Effector memory CD8-positive, alpha-beta T cell (primary cell): ENCODE measurements around the gene CLSTN2.

Source experiments
- ATAC-seq: fragments of 150-1000 bp; cut with Tn5 transposase; replicated peaks from 2 replicates; pipeline ENCODE4 v1.10.0; 2021; ENCODE audit warnings: mild to moderate bottlenecking, moderate library complexity
- DNase-seq, 3 experiments: peaks; one replicate each; pipeline ENCODE4 v3.0.0; 2021
- H3K27ac Mint-ChIP-seq, 2 donors: one replicate each; pipeline ENCODE4 v1.8.0; 2022; ENCODE audit warnings: mild to moderate bottlenecking in 2 of 2, mixed read lengths in 2 of 2, moderate library complexity in 2 of 2
- H3K27me3 Mint-ChIP-seq, 2 donors: one replicate each; pipeline ENCODE4 v1.8.0; 2022; ENCODE audit warnings: mixed read lengths in 2 of 2
- H3K36me3 Mint-ChIP-seq: one replicate; pipeline ENCODE4 v1.8.0; 2022; ENCODE audit warnings: mild to moderate bottlenecking, moderate library complexity, mixed read lengths; ENCODE audit not compliant: insufficient read depth
- H3K4me1 Mint-ChIP-seq, 2 donors: one replicate each; pipeline ENCODE4 v1.8.0; 2022; ENCODE audit warnings: low read depth in 2 of 2, mixed read lengths in 2 of 2
- H3K4me3 Mint-ChIP-seq, 2 donors: one replicate each; pipeline ENCODE4 v1.8.0; 2022; ENCODE audit warnings: mild to moderate bottlenecking in 2 of 2, mixed read lengths in 2 of 2, moderate library complexity in 2 of 2
- H3K9me3 Mint-ChIP-seq, 2 donors: one replicate each; pipeline ENCODE4 v1.8.0; 2022; ENCODE audit warnings: mixed read lengths in 2 of 2

CLSTN2 gene

DNA sequence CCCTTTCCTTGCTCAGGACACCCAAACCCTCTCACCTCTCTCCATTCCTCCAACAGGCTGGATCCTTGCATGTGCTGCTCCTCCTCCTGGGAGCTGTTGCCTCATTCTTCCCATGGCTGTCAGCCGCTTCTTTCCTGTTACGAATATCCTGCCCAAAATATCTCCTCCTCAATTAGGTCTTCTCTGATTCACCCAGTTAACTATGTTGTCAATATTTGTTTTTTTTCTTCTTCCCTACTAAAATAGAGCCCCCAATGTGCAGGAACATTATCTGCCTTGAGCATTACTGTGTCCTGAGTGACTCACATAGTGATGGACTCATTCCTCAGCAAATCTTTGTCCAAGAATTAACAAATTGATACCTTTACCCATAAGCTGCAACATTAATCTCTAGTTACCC is 357.2 kb downstream of the CLSTN2 start:
- Mint-ChIP-seq H3K27me3 (peaks cover 9 to 16% of the 10 kb centered on the region in 2 donors), H3K27ac (no peak overlapping the region), H3K36me3 (no peaks in the 10 kb centered on the region), H3K4me1 (no peaks in the 10 kb centered on the region), H3K9me3 (peaks cover 2 to 11% of the 10 kb centered on the region in 2 donors), H3K4me3 (no peak overlapping the region)
- ATAC-seq (no peak), DNase-seq (no peak)

DNA sequence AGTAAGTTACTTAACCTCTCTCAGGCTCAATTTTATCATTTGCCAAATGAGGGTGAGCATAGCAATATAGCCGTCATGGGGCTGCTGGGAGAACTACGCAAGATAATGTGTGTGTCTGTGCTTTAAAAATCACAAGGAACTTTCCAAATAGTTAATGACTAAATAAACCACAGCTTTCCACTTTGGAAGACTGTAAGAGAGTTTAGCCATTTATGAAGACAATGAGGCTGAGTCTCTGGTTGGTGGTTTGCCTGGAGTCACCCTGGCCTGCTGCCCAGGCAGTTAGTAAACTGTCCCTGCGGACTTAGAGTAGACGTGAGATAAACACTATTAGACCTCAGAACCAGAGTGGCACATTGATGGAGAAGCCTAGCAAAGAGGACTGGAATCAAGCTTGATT is 357.7 kb downstream of the CLSTN2 start:
- Mint-ChIP-seq H3K36me3 (no peaks in the 10 kb centered on the region), H3K4me1 (no peaks in the 10 kb centered on the region), H3K27me3 (peaks cover 9 to 16% of the 10 kb centered on the region in 2 donors), H3K9me3 (peaks cover 2 to 11% of the 10 kb centered on the region in 2 donors), H3K27ac (no peak overlapping the region), H3K4me3 (no peak overlapping the region)
- no peak for DNase-seq
- ATAC-seq, result no peak

DNA sequence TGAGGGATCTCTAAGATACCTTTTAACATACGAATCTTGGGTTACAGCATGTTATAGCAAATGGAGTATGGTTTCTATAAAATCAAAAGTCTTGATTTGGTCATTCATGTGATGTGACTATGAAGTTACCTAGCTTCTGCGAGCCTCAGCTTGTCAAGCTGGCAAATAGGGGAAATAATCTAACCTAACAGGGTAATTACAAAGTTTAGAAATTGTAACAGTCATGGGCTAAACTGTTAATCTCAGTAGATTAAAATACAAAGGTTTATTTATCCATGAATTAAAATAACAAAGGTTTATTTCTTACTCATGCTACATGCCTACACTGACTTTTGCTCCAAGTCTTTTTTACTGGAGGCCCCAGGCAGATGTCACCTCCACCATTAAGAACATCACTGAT is 359.1 kb downstream of the CLSTN2 start:
- H3K36me3 Mint-ChIP-seq, result no peaks in the 10 kb centered on the region
- no peak for ATAC-seq
- H3K4me1 Mint-ChIP-seq, result no peaks in the 10 kb centered on the region
- H3K27ac Mint-ChIP-seq, result no peak overlapping the region
- peaks cover 2 to 11% of the 10 kb centered on the region in 2 donors for H3K9me3 Mint-ChIP-seq
- no peak overlapping the region for H3K4me3 Mint-ChIP-seq
- DNase-seq, result no peak
- peaks cover 13 to 14% of the 10 kb centered on the region in 2 donors for H3K27me3 Mint-ChIP-seq

DNA sequence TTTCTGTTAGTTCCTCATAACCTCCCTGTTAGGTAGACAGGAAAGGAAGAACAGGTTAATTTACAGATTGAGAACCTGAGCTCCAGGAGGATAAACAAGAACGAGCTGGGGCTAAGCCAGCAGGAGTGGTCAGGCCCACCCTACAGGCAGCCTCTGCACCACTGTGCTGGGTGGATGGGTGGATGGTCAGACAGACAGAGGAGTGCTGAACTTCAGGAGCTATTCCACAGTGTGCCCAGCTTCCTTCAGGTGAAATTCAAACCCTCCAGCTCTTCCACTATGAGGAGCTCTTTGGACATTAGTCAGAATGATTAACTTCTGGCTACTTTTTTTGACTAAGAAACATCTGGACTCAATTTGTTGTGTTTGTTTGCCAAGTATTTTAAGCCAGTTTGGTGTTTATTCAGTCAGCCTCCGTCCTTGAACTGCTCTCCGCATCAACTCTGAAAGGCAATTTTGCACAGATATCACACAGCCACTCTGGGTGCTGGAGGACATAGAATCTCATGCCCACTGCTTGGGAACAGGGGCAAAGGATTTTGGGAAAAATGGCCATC is 361.9 kb downstream of the CLSTN2 start:
- no peaks in the 10 kb centered on the region for H3K36me3 Mint-ChIP-seq
- ATAC-seq (no peak), DNase-seq (no peak)
- H3K9me3 Mint-ChIP-seq, result peaks cover 2 to 6% of the 10 kb centered on the region in 2 donors
- H3K4me1 Mint-ChIP-seq, result no peaks in the 10 kb centered on the region
- H3K27me3 Mint-ChIP-seq, result peaks cover 5 to 10% of the 10 kb centered on the region in 2 donors
- H3K27ac Mint-ChIP-seq, result no peak overlapping the region
- H3K4me3 Mint-ChIP-seq, result no peak overlapping the region

DNA sequence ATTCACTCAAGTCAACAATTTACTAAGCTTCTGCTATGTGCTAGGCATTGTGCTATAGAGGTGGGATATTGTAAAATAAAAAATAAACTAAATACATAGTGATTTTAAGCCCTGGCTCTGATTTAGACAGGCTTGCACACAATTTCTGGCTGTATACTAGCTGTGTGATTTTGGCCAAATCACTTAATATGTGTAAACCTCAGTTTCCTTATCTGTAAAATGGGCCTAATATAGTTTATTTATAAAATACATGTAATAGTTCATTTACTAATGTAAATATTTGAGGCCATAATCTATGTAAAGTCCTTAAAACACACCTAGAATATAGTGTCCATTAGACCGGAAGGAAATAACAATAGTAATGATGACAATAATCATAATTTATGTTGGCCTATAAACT is 363.1 kb downstream of the CLSTN2 start:
- Mint-ChIP-seq H3K27me3 (peaks cover 0 to 6% of the 10 kb centered on the region in 2 donors), H3K36me3 (no peaks in the 10 kb centered on the region), H3K4me3 (no peak overlapping the region), H3K4me1 (no peaks in the 10 kb centered on the region), H3K9me3 (peaks cover 0 to 2% of the 10 kb centered on the region in 2 donors), H3K27ac (no peak overlapping the region)
- ATAC-seq (no peak), DNase-seq (no peak)

DNA sequence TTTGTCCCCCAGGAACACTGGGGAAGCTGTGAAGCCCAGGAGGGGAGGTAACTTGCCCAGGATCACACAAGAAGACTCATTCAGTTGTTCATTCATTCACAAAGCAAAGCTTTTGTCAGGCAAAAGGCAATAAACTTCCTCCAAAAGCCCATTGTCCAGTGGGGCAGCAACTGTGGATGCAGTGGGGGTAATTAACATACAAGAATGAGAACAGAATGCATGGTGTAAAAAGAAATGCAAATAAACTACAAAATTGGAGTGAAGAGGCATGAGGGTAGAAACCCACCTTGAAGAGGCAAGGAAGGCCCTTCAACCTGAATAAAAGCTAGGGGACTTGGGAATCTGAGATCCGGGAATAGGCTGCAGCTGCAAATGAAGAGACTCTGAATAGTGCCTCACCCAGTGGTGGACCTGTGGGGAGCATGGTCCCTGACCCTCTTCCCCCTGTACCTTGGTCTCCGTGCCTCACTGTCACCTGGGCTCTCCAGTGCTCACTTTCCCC is 363.6 kb downstream of the CLSTN2 start:
- H3K4me3 Mint-ChIP-seq, result no peak overlapping the region
- DNase-seq (no peak), ATAC-seq (no peak)
- no peaks in the 10 kb centered on the region for H3K36me3 Mint-ChIP-seq
- H3K27ac Mint-ChIP-seq, result no peak overlapping the region
- peaks cover 0 to 6% of the 10 kb centered on the region in 2 donors for H3K27me3 Mint-ChIP-seq
- no peaks in the 10 kb centered on the region for H3K4me1 Mint-ChIP-seq
- peaks cover 0 to 2% of the 10 kb centered on the region in 2 donors for H3K9me3 Mint-ChIP-seq

DNA sequence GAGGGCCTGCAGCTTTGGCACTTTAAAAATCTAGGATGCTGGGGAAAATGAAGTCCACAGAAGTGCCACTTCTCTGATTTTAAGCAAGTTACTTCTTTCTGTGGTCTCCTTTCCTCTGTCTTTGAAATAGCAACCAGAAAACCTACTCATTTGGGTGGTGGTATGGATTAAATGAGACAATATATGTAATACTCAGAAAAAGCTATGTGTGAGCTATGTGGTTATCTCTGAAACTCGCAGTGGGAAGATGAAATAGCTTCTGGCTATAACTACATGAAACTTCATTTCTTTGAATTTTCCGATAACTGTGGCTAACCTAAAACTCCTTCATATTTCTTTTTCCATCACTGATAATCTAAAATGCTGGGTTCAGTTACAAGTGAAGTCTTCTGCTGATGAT is 368.9 kb downstream of the CLSTN2 start:
- Mint-ChIP-seq H3K36me3 (no peaks in the 10 kb centered on the region), H3K27me3 (peaks cover 2 to 12% of the 10 kb centered on the region in 2 donors), H3K4me1 (no peaks in the 10 kb centered on the region), H3K27ac (no peak overlapping the region), H3K4me3 (no peak overlapping the region), H3K9me3 (peaks cover 0 to 2% of the 10 kb centered on the region in 2 donors)
- DNase-seq, result no peak
- no peak for ATAC-seq

DNA sequence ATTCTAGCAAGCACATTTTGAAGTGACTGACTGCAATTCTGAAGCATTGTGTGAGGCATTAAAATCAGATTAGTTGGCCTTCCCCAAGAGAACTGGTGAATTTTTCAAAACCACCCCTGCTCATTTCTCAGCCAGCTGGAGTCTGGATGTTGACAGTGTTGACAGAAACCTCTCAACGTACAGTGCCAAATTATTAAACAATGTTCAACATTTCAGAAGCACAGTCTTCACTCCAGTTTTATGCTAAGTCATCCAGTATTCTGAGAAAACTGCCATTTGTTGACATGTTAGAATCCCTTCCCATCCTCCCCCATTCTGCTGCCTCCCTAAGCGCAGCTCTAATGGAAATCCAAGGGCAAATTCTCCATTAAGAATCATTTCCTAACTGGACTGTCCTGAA is 373.6 kb downstream of the CLSTN2 start:
- no peak overlapping the region for H3K27ac Mint-ChIP-seq
- DNase-seq (no peak), ATAC-seq (no peak)
- no peak overlapping the region for H3K4me3 Mint-ChIP-seq
- H3K27me3 Mint-ChIP-seq, result peaks cover 0 to 12% of the 10 kb centered on the region in 2 donors
- no peaks in the 10 kb centered on the region for H3K36me3 Mint-ChIP-seq
- H3K9me3 Mint-ChIP-seq, result peaks cover 0 to 2% of the 10 kb centered on the region in 2 donors
- no peaks in the 10 kb centered on the region for H3K4me1 Mint-ChIP-seq

DNA sequence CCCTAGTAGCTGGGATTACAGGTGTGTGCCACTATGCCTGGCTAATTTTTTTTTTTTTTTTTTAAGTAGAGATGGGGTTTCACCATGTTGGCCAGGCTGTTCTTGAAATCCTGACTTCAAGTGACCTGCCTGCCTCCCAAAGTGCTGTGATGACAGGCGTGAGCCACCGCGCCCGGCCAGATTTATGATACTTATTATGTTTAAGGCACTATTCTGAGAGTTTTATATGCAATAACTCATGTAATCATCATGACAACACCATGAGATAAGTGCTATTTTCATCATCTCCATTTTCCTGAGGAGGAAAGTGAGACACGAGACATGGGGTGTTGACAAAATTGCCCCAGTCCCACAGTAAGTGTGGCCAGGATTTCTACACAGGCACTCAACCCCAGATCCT is 376.4 kb downstream of the CLSTN2 start:
- no peak overlapping the region for H3K27ac Mint-ChIP-seq
- no peaks in the 10 kb centered on the region for H3K9me3 Mint-ChIP-seq
- H3K4me3 Mint-ChIP-seq, result no peak overlapping the region
- no peak for DNase-seq
- H3K36me3 Mint-ChIP-seq, result no peaks in the 10 kb centered on the region
- peaks cover 0 to 12% of the 10 kb centered on the region in 2 donors for H3K27me3 Mint-ChIP-seq
- H3K4me1 Mint-ChIP-seq, result no peaks in the 10 kb centered on the region
- no peak for ATAC-seq

DNA sequence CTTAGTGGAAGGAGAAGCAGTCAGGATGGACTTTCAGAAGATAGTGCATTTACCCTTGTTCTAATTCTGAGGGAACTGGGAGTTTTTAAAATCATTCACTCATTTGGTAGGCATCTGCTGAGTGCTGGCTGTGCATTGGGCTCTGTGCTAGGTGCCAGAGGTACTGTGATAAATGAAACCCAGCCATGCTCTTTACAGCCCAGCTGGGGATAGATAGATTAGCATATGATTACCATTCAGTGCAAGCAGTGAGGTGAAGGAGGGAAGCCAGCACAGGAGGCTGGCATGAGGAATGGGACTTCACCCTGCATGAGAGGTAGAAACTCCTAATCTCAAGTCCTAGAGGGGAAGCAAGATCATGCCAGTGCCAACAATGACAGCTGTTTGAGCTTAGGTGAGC is 381.0 kb downstream of the CLSTN2 start:
- no peak for DNase-seq
- H3K4me3 Mint-ChIP-seq, result no peak overlapping the region
- H3K27me3 Mint-ChIP-seq, result peaks cover 9 to 12% of the 10 kb centered on the region in 2 donors
- no peak overlapping the region for H3K27ac Mint-ChIP-seq
- no peaks in the 10 kb centered on the region for H3K9me3 Mint-ChIP-seq
- H3K4me1 Mint-ChIP-seq, result no peaks in the 10 kb centered on the region
- ATAC-seq, result no peak
- H3K36me3 Mint-ChIP-seq, result no peaks in the 10 kb centered on the region

DNA sequence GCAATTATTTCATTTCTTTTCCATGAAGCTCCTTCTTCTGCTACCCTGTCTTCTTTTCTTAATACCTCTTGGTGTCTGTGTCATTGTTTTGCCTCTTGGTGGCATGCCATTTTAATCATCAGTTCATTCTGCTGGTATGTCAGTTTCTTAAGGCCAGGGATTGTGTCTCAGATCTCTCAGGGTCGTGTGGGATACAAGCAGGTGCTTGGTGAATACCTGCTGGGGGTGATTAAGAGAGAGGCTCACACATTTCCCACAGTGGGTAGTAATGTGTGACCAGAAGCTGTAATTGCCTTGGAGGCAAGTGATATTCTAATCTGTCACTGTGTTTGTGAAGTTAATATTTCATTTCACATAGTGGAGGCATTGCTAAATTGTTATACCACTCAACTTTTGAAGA is 381.5 kb downstream of the CLSTN2 start:
- Mint-ChIP-seq H3K4me1 (no peaks in the 10 kb centered on the region), H3K27me3 (peaks cover 9 to 15% of the 10 kb centered on the region in 2 donors), H3K27ac (no peak overlapping the region), H3K4me3 (no peak overlapping the region), H3K36me3 (no peaks in the 10 kb centered on the region), H3K9me3 (no peaks in the 10 kb centered on the region)
- ATAC-seq, result no peak
- no peak for DNase-seq

DNA sequence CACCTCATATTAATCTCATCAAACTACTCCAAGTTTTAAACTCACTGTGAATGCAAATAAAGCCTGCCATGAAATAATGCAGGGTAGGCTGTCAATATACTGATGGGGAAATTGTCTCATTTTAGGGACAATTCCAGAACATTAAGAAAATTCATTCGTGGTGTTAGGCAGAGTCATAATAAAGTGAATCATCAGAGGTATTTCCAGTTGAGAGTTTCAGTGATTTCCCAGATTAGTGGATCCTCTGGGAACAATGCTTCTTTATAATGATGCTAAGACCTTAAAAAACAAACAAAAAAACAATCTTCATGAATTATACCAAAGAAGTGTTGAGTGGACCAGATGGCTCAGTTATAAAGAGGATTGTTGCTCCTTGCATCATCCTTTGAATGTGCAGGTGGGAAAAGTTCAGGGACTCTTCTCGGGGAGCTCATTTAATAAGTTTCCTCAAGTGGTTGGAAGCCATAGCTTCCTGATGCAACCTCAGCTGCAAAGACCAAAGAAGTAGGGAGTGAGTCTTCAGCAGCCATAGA is 381.9 kb downstream of the CLSTN2 start:
- Mint-ChIP-seq H3K27me3 (peaks cover 9 to 20% of the 10 kb centered on the region in 2 donors), H3K4me1 (no peaks in the 10 kb centered on the region), H3K9me3 (no peaks in the 10 kb centered on the region), H3K36me3 (no peaks in the 10 kb centered on the region), H3K4me3 (no peak overlapping the region), H3K27ac (no peak overlapping the region)
- DNase-seq, result no peak
- ATAC-seq, result no peak

DNA sequence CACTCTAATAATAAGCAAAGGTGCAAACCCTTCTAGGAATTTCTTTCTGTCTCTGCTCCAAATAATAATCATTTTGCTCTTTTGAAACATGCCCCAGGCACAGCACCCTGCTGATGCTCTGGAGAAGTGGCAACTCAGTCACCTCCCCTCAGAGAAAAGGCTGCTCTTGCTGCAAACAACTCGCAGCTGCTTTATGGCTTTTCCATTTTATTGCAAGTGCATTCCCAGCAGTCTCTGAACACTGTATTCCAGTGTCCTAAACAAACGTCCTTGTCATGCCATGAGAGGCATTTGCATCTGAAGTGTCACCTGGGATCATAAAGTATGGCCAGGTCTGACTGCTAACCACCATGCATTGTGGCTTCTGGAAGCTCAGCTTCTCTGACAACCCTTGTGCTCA is 384.8 kb downstream of the CLSTN2 start:
- Mint-ChIP-seq H3K4me1 (no peaks in the 10 kb centered on the region), H3K27me3 (peaks cover 9 to 21% of the 10 kb centered on the region in 2 donors), H3K4me3 (no peak overlapping the region), H3K9me3 (no peaks in the 10 kb centered on the region), H3K27ac (no peak overlapping the region), H3K36me3 (no peaks in the 10 kb centered on the region)
- ATAC-seq (no peak), DNase-seq (no peak)

DNA sequence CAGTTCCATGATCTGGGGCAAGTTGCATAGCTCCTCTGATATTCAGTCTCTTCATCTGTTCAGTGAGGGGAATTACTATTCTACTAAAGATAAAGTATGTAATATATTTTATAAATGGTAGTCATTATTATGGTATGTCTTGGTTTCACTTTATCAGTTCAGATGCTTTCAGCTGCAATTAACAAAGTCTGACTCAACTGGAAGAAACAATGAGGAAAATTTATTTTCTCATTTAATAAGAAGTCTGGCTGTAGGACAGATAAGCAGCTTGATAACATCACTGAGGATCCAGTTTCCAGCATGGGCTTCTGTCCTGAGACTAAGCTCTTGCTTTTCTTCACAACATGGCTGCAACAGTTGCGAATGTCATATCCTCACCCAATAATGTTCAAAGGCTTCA is 388.6 kb downstream of the CLSTN2 start:
- Mint-ChIP-seq H3K27ac (no peak overlapping the region), H3K27me3 (peaks cover under 1 to 21% of the 10 kb centered on the region in 2 donors), H3K9me3 (no peaks in the 10 kb centered on the region), H3K4me3 (no peak overlapping the region), H3K36me3 (no peaks in the 10 kb centered on the region), H3K4me1 (no peaks in the 10 kb centered on the region)
- DNase-seq (no peak), ATAC-seq (no peak)
